ENCODE results near the gene S100A5. TPM values are rescaled to one million over a fixed set of nuclear protein-coding genes. Genes with fewer than 3 reads are reported as not detected.
A peak's percentile ranks its signal among the peaks of the same experiment; 100 is the strongest.

S100A5 gene
- total and polyA plus RNA-seq, 9 of the 15 experiments (the other 6 are each of a cell fraction or from before 2014, with no cell fraction given), result 0.56 to 1.4 (median 0.64) TPM; not detected in 5

GRCh38 chr1:153566414-153567371, 26.0 kb upstream of the S100A5 start (continued):
- TF ChIP-seq ZNF398 (CRISPR knock-in tag; IDR thresholded peaks at IDR 0.05) (no peak), ZNF785 (CRISPR knock-in tag; IDR thresholded peaks at IDR 0.05) (no peak), ZZZ3 (IDR thresholded peaks at IDR 0.05) (no peak), ZNF124 (CRISPR knock-in tag; IDR thresholded peaks at IDR 0.05) (no peak), ZNF699 (CRISPR knock-in tag; IDR thresholded peaks at IDR 0.05; ENCODE audit: insufficient replicate concordance) (no peak), TGIF2 (CRISPR knock-in tag; IDR thresholded peaks at IDR 0.05) (no peak), ZFPM2 (CRISPR knock-in tag; IDR thresholded peaks at IDR 0.05) (no peak), HDAC3 (IDR thresholded peaks at IDR 0.05; ENCODE audit: borderline replicate concordance, partially characterized antibody) (peak; percentile 67), PRPF4 (IDR thresholded peaks at IDR 0.05; ENCODE audit: insufficient read depth, low read depth, low read length, poor library complexity, severe bottlenecking) (no peak), ZKSCAN8 (CRISPR knock-in tag; IDR thresholded peaks at IDR 0.05) (peak; percentile 74; the same call in 1 of the 2 replicates), HMG20B (CRISPR knock-in tag; IDR thresholded peaks at IDR 0.05) (no peak), PHB2 (IDR thresholded peaks at IDR 0.05; ENCODE audit: low read depth) (no peak), USF1 (CRISPR knock-in tag; IDR thresholded peaks at IDR 0.05) (0 out of 2 replicates have a peak, but pooled peaks have one; percentile 10), FOS (IDR thresholded peaks at IDR 0.05; ENCODE audit: extremely low read depth, insufficient read length) (peak; percentile 79), CLOCK (CRISPR knock-in tag; IDR thresholded peaks at IDR 0.05; ENCODE audit: borderline replicate concordance) (no peak), RUNX1 (IDR thresholded peaks at IDR 0.05; ENCODE audit: low read depth) (peak; percentile 41; the same call in 1 of the 2 replicates), SMAD3 (CRISPR knock-in tag; conservative IDR thresholded peaks at IDR 0.05) (no peak), LCOR (CRISPR knock-in tag; IDR thresholded peaks at IDR 0.05) (peak; percentile 85), THRB (CRISPR knock-in tag; conservative IDR thresholded peaks at IDR 0.05) (0 out of 2 replicates have a peak, but pooled peaks have one; percentile 75), GABPB1 (CRISPR knock-in tag; IDR thresholded peaks at IDR 0.05) (peak; percentile 69), ZNF431 (CRISPR knock-in tag; IDR thresholded peaks at IDR 0.05) (no peak)

Measured in K562 (cell line).